H9 (cell line): Measurements from ENCODE around the gene TOMM5. TPM values are rescaled to one million over a fixed set of nuclear protein-coding genes. Genes with fewer than 3 reads are reported as not detected.

Experiments
- DNase-seq: peaks from one replicate; pipeline ENCODE4 v3.0.0-alpha.2; 2017
- H2AFZ ChIP-seq: one replicate; pipeline ENCODE4 v1.6.1; 2013; ENCODE audit warnings: mild to moderate bottlenecking, low read length, control low read depth, moderate library complexity
- H2AK5ac ChIP-seq: 2 replicates; pipeline ENCODE4 v1.6.1; 2013; ENCODE audit warnings: low read length, control low read depth, mixed read lengths; ENCODE audit not compliant: insufficient read length
- H2BK120ac ChIP-seq: one replicate; pipeline ENCODE4 v1.6.1; 2013; ENCODE audit warnings: low read depth, mild to moderate bottlenecking, low read length, control low read depth, inconsistent platforms; ENCODE audit not compliant: poor library complexity, severe bottlenecking
- H2BK12ac ChIP-seq: 2 replicates; pipeline ENCODE4 v1.6.1; 2013; ENCODE audit warnings: low read length, control low read depth, mixed read lengths, low read depth; ENCODE audit not compliant: insufficient read length
- H2BK15ac ChIP-seq: 2 replicates; pipeline ENCODE4 v1.6.1; 2013; ENCODE audit warnings: low read depth, low read length, control low read depth
- H2BK20ac ChIP-seq: one replicate; pipeline ENCODE4 v1.6.1; 2013; ENCODE audit warnings: low read depth, mild to moderate bottlenecking, low read length, control low read depth, inconsistent platforms; ENCODE audit not compliant: poor library complexity, severe bottlenecking
- H2BK5ac ChIP-seq: 2 replicates; pipeline ENCODE4 v1.6.1; 2013; ENCODE audit warnings: low read length, control low read depth, mixed read lengths; ENCODE audit not compliant: insufficient read length
- H3K14ac ChIP-seq: 2 replicates; pipeline ENCODE4 v1.6.1; 2013; ENCODE audit warnings: low read length, control low read depth; ENCODE audit not compliant: insufficient read depth
- H3K18ac ChIP-seq: 2 replicates; pipeline ENCODE4 v1.6.1; 2013; ENCODE audit warnings: low read depth, mild to moderate bottlenecking, mixed read lengths, low read length, control low read depth; ENCODE audit not compliant: insufficient read length
- H3K23ac ChIP-seq: 2 replicates; pipeline ENCODE4 v1.6.1; 2013; ENCODE audit warnings: low read length, control low read depth, mixed read lengths, low read depth; ENCODE audit not compliant: insufficient read length
- H3K23me2 ChIP-seq: 2 replicates; pipeline ENCODE4 v1.6.1; 2013; ENCODE audit warnings: low read depth, mild to moderate bottlenecking, mixed read lengths, low read length, control low read depth; ENCODE audit not compliant: insufficient read length, poor library complexity, severe bottlenecking
- H3K27ac ChIP-seq: 2 replicates; pipeline ENCODE4 v1.5.1; 2013; ENCODE audit warnings: low read length, control low read depth, mixed read lengths, low read depth; ENCODE audit not compliant: insufficient read length
- H3K27me3 ChIP-seq: 2 replicates; pipeline ENCODE4 v1.6.1; 2013; ENCODE audit warnings: low read length, control low read depth, inconsistent platforms; ENCODE audit not compliant: insufficient read depth
- H3K4ac ChIP-seq: 2 replicates; pipeline ENCODE4 v1.6.1; 2013; ENCODE audit warnings: low read depth, mild to moderate bottlenecking, control low read depth, inconsistent platforms, low read length, moderate library complexity
- H3K4me1 ChIP-seq: 2 replicates; pipeline ENCODE4 v1.6.1; 2013; ENCODE audit warnings: low read length, control low read depth, inconsistent platforms; ENCODE audit not compliant: insufficient read depth
- H3K4me2 ChIP-seq: 2 replicates; pipeline ENCODE4 v1.6.1; 2013; ENCODE audit warnings: low read length, control low read depth, mixed read lengths; ENCODE audit not compliant: insufficient read length, insufficient read depth
- H3K56ac ChIP-seq: 2 replicates; pipeline ENCODE4 v1.6.1; 2013; ENCODE audit warnings: low read depth, mild to moderate bottlenecking, mixed read lengths, low read length, control low read depth; ENCODE audit not compliant: insufficient read length
- H3K79me1 ChIP-seq: 2 replicates; pipeline ENCODE4 v1.6.1; 2013; ENCODE audit warnings: low read depth, mild to moderate bottlenecking, moderate library complexity, low read length, control low read depth, inconsistent platforms; ENCODE audit not compliant: insufficient read depth, poor library complexity, severe bottlenecking
- H3K79me2 ChIP-seq: 2 replicates; pipeline ENCODE4 v1.6.1; 2013; ENCODE audit warnings: low read length, control low read depth, inconsistent platforms; ENCODE audit not compliant: insufficient read depth
- H3K9ac ChIP-seq: 2 replicates; pipeline ENCODE4 v1.6.1; 2013; ENCODE audit warnings: low read length, control low read depth, mixed read lengths; ENCODE audit not compliant: insufficient read length; ENCODE audit errors: extremely low read depth
- H3K9me3 ChIP-seq: one replicate; pipeline ENCODE4 v1.6.1; 2013; ENCODE audit warnings: low read depth, low read length, inconsistent platforms; ENCODE audit not compliant: control insufficient read depth
- H3T11ph ChIP-seq: one replicate; pipeline ENCODE4 v1.6.1; 2013; ENCODE audit warnings: mild to moderate bottlenecking, low read length, control low read depth, inconsistent platforms
- H4K20me1 ChIP-seq: one replicate; pipeline ENCODE4 v1.6.1; 2013; ENCODE audit not compliant: control insufficient read depth, insufficient read length, insufficient read depth
- H4K5ac ChIP-seq: 2 replicates; pipeline ENCODE4 v1.6.1; 2013; ENCODE audit warnings: low read depth, mild to moderate bottlenecking, mixed read lengths, low read length, control low read depth; ENCODE audit not compliant: insufficient read length
- H4K8ac ChIP-seq: replicated peaks from 2 replicates; pipeline ENCODE4 v1.6.1; 2013; ENCODE audit warnings: low read length, control low read depth, mixed read lengths, low read depth; ENCODE audit not compliant: insufficient read length
- H4K91ac ChIP-seq: 2 replicates; pipeline ENCODE4 v1.6.1; 2013; ENCODE audit warnings: low read depth, mild to moderate bottlenecking, moderate library complexity, mixed read lengths, low read length, control low read depth; ENCODE audit not compliant: insufficient read length
- H3K27ac Mint-ChIP-seq, 3 experiments: 2 replicates in 2 of 3; 3 replicates in 1 of 3; pipeline ENCODE4 v1.8.0; 2020 to 2021; ENCODE audit warnings: mixed read lengths in 3 of 3, mild to moderate bottlenecking in 1 of 3, moderate library complexity in 1 of 3
- H3K27me3 Mint-ChIP-seq: 2 replicates; pipeline ENCODE4 v1.8.0; 2021; ENCODE audit warnings: low read depth, mild to moderate bottlenecking, moderate library complexity, mixed read lengths
- H3K36me3 Mint-ChIP-seq, 3 experiments: 2 replicates in 2 of 3; 3 replicates in 1 of 3; pipeline ENCODE4 v1.8.0; 2020 to 2021; ENCODE audit warnings: low read depth in 3 of 3, mixed read lengths in 3 of 3; ENCODE audit not compliant: insufficient read depth in 1 of 3
- H3K4me1 Mint-ChIP-seq, 2 experiments: 2 replicates each; pipeline ENCODE4 v1.8.0; 2020; ENCODE audit warnings: mixed read lengths in 2 of 2
- H3K4me3 Mint-ChIP-seq, 2 experiments: 2 replicates in 1 of 2; 3 replicates in 1 of 2; pipeline ENCODE4 v1.8.0; 2020 to 2021; ENCODE audit warnings: mild to moderate bottlenecking in 2 of 2, mixed read lengths in 2 of 2, moderate library complexity in 1 of 2
- H3K9me3 Mint-ChIP-seq, 2 experiments: 2 replicates in 1 of 2; 3 replicates in 1 of 2; pipeline ENCODE4 v1.8.0; 2020; ENCODE audit warnings: mild to moderate bottlenecking in 2 of 2, mixed read lengths in 2 of 2, moderate library complexity in 1 of 2
- CTCF ChIP-seq: fragments of 200-600 bp; sonication (generic); conservative IDR thresholded peaks from 3 replicates; pipeline ENCODE4 v1.8.0; 2021; ENCODE audit warnings: antibody characterized with exemption, mild to moderate bottlenecking
- WGBS: extraction: QIAGEN DNeasy Blood & Tissue Kit; methylation state at CpG from one replicate; pipeline ENCODE4 v1.1.7; 2013; ENCODE audit warnings: missing lambda C conversion rate, low lambda C conversion rate, mixed read lengths; ENCODE audit not compliant: insufficient read length; ENCODE audit errors: extremely low coverage; 5-methylcytosine and 5-hydroxymethylcytosine counted together
- total RNA-seq: library from RNA; stranded (reverse); gene quantifications from 2 replicates; pipeline ENCODE4 v1.2.1, GENCODE V29; 2021

Gene TOMM5
- total RNA-seq, 1 experiment from 2014 or later: 124 TPM

GRCh38 chr9:37639109-37639762 is 46.8 kb upstream of the TOMM5 start:
- Histone ChIP-seq H3K9ac (no peak overlapping the region), H3K27ac (no peak overlapping the region), H3K79me2 (no peaks in the 10 kb centered on the region), H4K5ac (no peak overlapping the region), H2AFZ (no peak overlapping the region), H3K9me3 (no peaks in the 10 kb centered on the region), H3K4ac (no peak overlapping the region), H4K91ac (no peak overlapping the region), H3K79me1 (no peaks in the 10 kb centered on the region), H2BK15ac (no peak overlapping the region), H2BK12ac (no peak overlapping the region), H3K56ac (no peak overlapping the region), H3K23ac (no peak overlapping the region), H2BK120ac (no peak overlapping the region), H2BK20ac (no peak overlapping the region), H3T11ph (no peak overlapping the region), H3K27me3 (no peaks in the 10 kb centered on the region), H3K4me2 (no peak overlapping the region), H2BK5ac (no peak overlapping the region), H3K18ac (no peak overlapping the region), H3K4me1 (no peaks in the 10 kb centered on the region), H4K8ac (no peak overlapping the region), H4K20me1 (no peaks in the 10 kb centered on the region), H3K23me2 (no peaks in the 10 kb centered on the region), H3K14ac (no peak overlapping the region), H2AK5ac (no peak overlapping the region)
- H3K36me3 Mint-ChIP-seq: no peaks in the 10 kb centered on the region
- H3K27ac Mint-ChIP-seq: no peak overlapping the region
- no CpG with 5 or more reads among the region's 4 CpGs for WGBS
- H3K27me3 Mint-ChIP-seq: peaks cover 11% of the 10 kb centered on the region
- no peak for DNase-seq
- no peaks in the 10 kb centered on the region for H3K9me3 Mint-ChIP-seq
- H3K4me1 Mint-ChIP-seq: peaks cover 10% of the 10 kb centered on the region in 2 experiments
- no peak for TF ChIP-seq CTCF
- H3K4me3 Mint-ChIP-seq: no peak overlapping the region
